Stimulated activated CD4-positive, alpha-beta T cell treated with anti-CD3 and anti-CD28 coated beads, Interleukin-15, amount 100 ng/mL, for 48 hours (primary cell): Measurements from ENCODE around the gene PACRG.
A peak's percentile ranks its signal among the peaks of the same experiment; 100 is the strongest.
"Not testable (repeated sequence)": the region's sequence is repeated elsewhere in the genome, so short reads cannot be mapped to it uniquely, and the experiment has no call there.

ENCODE experiments used
- DNase-seq, 2 donors: peaks; one replicate each; pipeline ENCODE4 v3.0.0-alpha.2; 2020; ENCODE audit warnings: low read depth in 2 of 2

The PACRG gene

GRCh38 chr6:162727322-162728182 lies at the start of gene PACRG, which contains the start of gene PRKN:
Gene PACRG, plus strand, starts transcription at chr6:162727974.
Gene PRKN, minus strand, starts transcription at chr6:162727766.
- peak; percentile 92 to 98 for DNase-seq

DNA sequence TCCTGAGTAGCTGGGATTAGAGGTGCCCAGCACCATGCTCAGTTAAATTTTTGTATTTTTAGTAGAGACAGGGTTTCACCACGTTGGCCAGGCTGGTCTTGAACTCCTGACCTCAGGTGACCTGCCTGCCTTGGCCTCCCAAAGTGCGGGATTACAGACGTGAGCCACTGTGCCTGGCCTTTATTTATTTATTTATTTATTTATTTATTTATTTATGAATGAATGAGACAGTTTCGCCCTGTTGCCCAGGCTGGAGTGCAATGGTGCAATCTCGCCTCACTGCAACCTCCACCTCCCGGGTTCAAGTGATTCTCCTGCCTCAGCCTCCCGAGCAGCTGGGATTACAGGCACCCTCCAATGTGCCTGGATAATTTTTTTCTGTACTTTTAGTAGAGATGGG lies 48.9 kb upstream of the PACRG start:
- not testable (repeated sequence) for DNase-seq

DNA sequence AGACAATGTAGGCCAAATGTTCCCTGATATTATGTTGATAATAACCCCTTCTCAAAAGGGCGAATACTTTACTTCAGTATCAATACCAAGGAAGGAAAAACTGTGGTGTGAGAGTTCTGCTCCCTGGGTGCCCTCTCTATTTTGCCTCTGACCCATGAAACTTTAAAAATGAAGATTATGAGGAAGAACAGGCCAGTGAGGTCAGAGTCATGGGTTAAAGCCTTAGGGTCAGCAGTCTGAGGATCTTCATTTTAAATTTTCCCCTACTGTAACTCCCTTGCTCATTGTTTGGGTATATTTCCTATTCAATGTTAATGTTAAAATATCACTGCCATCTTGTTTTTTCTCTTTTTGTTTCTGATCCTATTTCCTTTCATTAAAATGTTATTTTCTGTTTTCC lies 48.1 kb upstream of the PACRG start:
- no peak for DNase-seq

GRCh38 chr6:162680367-162680766 lies 47.4 kb upstream of the PACRG start:
- no peak for DNase-seq

DNA sequence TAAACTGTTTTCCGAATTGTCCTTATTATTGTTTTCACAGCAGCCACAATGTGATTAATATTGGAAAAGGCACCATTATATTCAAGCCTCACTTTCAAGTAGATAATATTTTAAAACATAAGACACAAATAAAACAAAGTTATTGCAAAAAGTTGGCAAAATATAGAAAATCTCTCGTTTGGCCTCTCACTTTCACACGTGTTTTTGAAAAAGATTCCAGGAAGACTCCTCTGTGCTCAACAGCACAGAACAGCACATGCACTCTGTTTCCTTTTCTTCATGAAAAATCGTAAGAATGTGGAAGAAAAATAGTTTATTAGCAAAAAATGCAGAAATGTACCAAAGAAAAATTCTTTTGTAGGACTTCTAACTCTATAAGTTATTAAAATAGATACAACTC lies 46.9 kb upstream of the PACRG start:
- DNase-seq, result no peak

DNA sequence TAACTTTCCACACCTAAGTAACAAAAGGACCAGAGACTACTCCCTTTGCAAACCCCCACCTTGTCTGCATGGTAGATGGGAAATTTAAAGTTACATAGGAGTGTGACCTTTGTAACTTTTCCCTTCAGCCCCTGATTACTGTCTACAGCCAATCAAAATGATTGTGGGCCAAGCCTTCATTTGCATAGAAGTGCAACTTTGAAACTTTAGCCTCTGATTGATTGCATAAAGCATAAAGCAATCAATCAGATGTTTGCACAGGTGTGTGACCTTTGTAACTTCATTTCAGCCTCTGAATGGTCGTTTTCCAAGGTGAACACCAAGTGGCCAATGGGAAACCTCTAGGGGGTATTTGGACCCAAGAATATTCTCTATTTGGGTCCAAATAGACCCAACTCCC lies 46.3 kb upstream of the PACRG start:
- DNase-seq, result no peak

GRCh38 chr6:162683135-162683534 lies 44.6 kb upstream of the PACRG start:
- no peak for DNase-seq

DNA sequence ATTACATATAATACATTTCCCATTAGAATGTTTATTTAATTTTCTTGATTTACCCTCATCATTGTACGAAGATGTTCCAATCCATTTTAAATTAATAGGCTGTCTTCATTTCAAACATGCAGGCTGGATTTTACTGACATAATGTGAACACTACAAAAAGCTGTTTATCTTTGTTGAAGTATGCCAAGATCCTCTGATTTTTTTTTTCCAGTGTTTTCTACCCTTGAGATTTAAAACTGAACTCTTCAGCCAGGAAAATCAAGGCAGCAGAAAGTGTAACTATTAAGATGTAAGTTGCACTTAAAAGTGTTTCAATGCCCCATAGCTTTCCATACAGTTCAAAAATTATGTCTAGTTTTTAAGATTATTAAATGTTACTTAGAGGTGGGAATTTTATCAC lies 43.7 kb upstream of the PACRG start:
- no peak for DNase-seq

DNA sequence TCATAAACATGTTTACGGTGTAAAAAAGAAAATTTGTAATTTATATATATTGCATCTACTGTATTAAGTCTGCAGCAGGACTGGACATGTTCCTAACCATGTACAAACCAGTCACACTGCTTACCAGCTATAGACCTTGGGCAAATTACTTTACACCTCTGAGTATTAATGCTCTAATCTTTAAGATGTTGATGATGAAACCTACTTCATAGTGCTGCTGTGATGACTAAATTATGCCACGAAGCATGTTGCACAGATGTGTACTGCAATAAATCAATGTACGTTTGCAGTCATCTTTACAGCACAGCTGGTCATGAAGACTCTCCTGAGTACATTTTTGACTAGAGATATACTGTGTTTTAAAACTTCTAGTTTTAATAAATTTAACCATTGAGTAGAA lies 42.8 kb upstream of the PACRG start:
- DNase-seq, result no peak

DNA sequence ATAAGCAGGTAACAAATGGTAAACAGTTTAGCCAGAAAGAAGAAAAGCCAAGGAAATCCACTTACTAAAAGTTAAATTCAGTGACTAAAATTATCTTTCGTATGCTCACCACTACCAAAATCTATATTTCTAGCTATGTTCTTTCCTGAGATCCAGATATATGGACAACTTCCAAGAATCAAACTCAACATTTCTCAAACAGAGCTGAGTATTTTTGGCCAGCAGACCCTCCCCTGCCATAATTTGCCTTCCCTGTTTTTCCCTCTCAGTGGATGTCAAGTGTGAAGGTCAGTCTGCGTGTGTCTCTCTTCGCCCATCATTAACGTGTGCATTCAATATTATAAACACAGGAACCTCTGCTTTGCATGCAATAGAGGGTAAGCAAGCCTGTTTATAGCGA lies 42.2 kb upstream of the PACRG start:
- no peak for DNase-seq

GRCh38 chr6:162688751-162689345 lies 38.9 kb upstream of the PACRG start:
- no peak for DNase-seq

DNA sequence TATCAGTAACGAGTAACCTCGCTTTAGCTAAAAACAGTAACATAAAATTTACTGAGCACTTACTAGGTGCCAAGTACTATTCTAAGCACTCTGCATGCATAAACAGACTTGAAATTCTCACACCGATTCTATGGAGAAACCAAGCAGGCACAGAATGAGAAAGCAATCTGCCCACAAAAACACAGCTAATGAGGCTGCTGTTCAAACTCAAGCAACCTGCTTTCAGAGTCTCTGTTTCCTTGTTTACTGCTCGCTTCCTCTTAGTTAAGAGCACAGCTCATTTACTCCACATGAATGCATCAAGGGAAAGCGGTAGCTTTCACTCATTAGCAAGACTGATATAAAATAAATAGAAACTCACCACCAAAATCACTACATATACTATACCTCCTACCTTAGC lies 37.6 kb upstream of the PACRG start:
- DNase-seq, result no peak

DNA sequence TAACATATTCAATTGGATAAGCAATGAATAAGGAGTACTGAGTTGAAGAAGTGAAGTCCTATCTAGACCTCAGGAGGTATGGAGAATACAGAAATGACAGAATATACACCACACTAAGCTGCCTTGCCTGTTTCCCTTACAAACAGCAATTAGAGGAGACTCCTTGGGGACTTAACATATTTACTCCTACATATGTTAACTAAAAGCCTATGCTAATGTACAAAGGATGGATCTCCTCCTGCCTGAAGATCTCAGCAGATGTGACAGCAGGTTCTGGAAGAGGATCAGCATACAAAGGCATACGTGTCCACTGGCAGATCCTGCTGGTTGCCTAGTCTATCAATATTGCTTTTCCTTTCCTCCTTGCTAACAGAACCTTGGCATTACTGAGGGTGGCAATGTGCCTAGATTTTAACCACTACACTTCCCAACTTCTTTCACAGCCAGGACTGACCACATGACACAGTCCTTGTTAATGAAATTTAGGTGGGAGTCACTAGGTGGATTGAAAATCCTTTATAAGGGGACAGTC lies 29.8 kb upstream of the PACRG start:
- DNase-seq, result no peak

GRCh38 chr6:162698440-162698839 lies 29.3 kb upstream of the PACRG start:
- DNase-seq, result no peak

- DNase-seq, result no peak
Measured at GRCh38 chr6:162699961-162700360, 27.8 kb upstream of the PACRG start.

DNA sequence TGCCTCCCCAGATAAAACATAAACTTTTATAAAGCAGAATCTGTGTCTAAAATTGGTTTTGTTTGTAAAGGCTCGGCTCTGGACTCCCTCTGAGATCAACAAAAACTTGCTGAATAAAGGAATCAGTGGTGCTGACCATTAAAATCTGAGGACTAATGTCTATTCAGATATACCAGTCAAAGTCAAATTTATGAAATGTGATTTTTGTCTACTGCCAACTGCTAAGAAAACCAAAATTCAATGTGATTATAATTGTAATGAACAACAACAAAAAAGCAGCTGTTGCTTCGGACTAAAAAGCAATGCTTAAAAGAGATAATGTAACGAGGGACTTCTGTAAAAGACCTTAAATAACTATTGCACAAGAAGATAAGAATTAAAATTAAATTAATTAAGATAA lies 26.8 kb upstream of the PACRG start:
- DNase-seq, result no peak

- no peak for DNase-seq
Measured at GRCh38 chr6:162701551-162701950, 26.2 kb upstream of the PACRG start.

DNA sequence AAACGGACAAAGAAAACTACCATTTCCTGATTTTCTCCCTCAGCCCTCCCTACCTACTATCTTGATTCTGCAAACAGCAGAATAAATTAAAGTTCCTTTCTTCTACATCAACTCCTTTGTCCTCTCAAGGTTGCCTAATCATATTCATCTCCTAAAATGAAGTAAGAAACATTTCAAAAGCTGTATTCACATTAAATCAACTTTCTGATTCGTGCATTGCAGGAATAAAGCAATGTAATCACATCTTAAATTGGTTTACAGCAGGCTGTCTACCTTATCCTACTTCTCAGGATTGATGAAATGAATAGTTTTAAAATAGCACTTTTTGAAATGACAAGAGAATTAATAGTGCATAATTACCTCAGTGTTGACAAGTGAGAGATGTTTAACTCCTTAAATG lies 25.3 kb upstream of the PACRG start:
- no peak for DNase-seq

DNA sequence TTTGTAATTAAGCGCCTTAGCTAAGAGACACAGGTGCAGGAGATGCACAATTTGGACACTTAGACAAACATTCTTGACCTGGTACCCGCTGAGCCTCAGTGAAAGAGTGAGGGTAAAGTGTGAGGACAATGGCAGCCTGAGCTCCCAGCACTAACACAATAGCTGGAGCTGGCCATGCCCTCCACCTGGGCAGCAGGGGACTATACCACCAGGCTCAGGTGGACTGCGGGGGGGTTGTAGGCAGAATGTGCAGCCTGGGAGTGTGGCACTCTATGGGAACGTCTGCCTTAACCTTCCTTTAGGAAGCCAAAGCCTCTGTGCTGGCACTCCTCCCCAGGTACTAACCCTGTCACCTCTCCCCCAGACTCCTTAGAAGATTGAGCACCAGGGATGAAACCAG lies 23.8 kb upstream of the PACRG start:
- no peak for DNase-seq

DNA sequence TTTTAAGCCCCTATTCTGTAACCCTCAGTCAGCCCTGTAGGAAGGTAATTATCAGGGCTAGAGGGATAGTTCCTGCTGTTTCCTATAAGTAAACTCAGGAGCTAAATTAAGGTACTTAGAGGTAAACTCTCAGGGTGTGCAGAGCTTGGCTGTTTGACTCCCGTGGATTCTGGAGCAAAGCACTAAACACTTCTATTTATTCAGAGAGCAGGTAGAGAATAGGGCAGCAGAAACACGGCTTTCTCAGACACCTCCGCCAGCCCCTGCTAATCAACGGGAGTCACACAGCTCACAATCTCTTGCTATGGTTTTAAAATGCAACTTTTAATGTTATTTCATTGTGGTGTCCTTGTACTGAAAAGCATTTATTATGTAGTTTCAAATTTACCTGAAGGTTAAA lies 22.0 kb upstream of the PACRG start:
- no peak for DNase-seq

- DNase-seq, result no peak
Measured at GRCh38 chr6:162706232-162706631, 21.5 kb upstream of the PACRG start.

GRCh38 chr6:162708971-162709370 lies 18.8 kb upstream of the PACRG start:
- DNase-seq, result no peak

GRCh38 chr6:162709431-162709830 lies 18.3 kb upstream of the PACRG start:
- DNase-seq, result no peak
